SK-N-SH treated with all-trans-retinoic acid at 6 μM for 48 hours (cell line): ENCODE data around the gene HDAC4.

Experiments
- TOX ChIP-seq: fragments of 250-450 bp; sonication (Bioruptor Pico); IDR thresholded peaks from 2 replicates; pipeline ENCODE4 v1.8.0; 2021; ENCODE audit warnings: mild to moderate bottlenecking, moderate library complexity, borderline replicate concordance
- TF ChIP-seq, protein P1 (sequence below): fragments of 250-450 bp; sonication (Bioruptor Pico); IDR thresholded peaks from 2 replicates; pipeline ENCODE4 v1.8.0; 2020; ENCODE audit warnings: mild to moderate bottlenecking, moderate library complexity, borderline replicate concordance

DNA sequence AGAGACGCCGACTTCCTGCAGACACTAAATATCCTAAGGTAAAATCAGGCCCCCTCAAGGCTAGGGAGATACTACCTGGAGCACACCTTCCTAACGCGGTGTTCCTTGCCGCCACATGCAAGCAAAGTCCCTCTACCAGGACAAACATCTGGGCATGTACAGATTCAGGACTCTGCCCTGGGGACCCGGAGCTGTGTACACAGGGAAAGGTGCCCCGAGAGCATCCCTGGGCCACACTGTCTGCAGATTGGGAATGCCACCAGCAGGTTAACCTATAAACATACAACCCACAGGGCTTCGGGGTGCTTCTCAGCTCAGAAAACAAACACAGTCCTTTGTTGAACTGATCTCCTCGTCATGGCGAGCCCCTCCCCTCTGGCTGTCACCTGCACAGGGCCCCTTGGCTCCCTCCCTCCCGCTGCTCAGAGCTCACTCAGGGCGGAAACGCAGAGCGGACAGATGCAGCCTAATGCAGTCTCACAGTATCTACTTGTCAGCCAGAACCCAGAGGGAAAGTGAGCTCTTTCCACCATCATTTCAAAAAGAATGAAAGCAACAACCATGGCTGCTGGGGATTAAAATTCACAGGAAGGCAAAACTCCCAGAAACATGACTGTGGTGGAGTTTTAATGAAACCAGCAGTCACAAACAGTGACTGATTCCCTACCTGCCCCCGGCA is 218.8 kb downstream of the HDAC4 start:
- TF ChIP-seq, protein P1, sequence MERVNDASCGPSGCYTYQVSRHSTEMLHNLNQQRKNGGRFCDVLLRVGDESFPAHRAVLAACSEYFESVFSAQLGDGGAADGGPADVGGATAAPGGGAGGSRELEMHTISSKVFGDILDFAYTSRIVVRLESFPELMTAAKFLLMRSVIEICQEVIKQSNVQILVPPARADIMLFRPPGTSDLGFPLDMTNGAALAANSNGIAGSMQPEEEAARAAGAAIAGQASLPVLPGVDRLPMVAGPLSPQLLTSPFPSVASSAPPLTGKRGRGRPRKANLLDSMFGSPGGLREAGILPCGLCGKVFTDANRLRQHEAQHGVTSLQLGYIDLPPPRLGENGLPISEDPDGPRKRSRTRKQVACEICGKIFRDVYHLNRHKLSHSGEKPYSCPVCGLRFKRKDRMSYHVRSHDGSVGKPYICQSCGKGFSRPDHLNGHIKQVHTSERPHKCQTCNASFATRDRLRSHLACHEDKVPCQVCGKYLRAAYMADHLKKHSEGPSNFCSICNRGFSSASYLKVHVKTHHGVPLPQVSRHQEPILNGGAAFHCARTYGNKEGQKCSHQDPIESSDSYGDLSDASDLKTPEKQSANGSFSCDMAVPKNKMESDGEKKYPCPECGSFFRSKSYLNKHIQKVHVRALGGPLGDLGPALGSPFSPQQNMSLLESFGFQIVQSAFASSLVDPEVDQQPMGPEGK (CRISPR knock-in tag), result no peak
- TF ChIP-seq TOX (CRISPR knock-in tag), result no peak
